ENCODE results near the gene EEA1.
"Not testable (repeated sequence)": the region's sequence is repeated elsewhere in the genome, so short reads cannot be mapped to it uniquely, and the experiment has no call there.

Gene EEA1

DNA sequence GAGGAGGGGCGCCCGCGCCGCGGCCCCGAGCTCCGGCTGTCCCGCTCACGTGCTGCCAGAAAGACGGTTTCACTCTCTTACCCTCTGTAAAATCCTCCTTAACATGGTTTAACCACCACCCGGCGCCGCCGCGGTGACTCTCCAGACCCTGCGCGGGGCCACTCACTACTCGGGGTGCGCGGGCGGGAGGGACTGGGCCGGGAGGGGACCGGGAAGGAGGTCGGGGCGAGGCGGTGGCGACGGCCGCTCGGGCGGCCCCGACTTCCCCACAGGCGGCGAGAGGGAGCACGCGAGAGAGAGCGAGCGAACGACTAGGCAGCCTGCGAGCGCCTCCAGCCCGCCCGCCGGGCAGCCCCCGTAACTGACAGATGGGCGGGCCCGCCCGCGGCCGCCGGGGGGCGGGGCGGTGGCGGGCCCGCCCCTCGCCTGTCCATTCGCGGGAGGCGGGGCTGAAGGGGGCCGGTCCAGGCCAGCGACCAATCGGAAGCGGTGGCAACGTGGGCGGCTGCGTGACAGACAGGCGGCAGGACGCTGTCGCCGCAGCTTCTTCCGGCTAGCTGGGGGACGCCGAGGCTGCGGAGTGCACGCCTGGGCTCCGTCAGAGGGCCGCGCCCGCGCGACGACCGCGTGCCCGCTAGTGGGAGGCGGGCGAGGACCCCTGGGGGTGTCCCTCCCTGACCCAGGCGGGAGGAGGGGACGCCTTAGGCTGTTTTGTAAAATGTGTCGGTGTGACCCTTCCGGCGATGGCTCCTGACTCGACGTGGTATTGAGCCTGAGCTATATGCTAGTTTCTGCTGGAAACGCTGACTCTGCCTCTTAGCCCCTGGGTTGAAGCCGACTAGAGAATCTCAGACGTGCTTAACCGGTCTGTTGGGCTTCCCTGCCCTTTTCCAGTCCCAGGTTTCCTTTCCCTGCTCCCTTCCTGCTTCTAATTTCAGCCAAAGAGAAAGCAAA lies at the start of gene EEA1:
Gene EEA1, minus strand, starts transcription at position 334 of the 954 bp plus-strand sequence. Its CDS starts 229 bp downstream, at position 105.
- peak; percentile 96 for DNase-seq (ENCODE audit: low read depth)

GRCh38 chr12:92978607-92979006 lies 49.5 kb upstream of the EEA1 start:
- DNase-seq (ENCODE audit: low read depth): no peak

GRCh38 chr12:92977326-92977725 lies 48.2 kb upstream of the EEA1 start:
- DNase-seq (ENCODE audit: low read depth): no peak

GRCh38 chr12:92974759-92975158 lies 45.7 kb upstream of the EEA1 start:
- DNase-seq (ENCODE audit: low read depth): no peak

DNA sequence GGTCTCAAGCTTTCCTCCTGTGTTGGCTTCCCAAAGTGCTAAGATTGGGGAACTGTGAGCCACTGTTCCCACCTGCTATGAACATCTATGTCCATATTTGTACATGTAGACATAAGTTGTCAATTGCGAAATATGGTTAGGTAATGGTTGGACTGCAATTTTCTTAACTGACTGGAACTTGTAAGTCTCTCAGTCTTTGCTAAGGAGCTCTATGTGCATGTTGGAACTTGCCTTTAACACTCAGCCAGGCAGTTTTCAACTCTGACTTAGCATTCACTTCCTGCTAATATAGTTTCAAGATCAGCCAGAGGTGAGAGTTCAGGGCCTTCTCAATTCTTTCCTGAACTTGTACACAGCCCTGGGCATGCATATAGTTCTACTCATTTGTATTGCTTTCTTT lies 44.5 kb upstream of the EEA1 start:
- no peak for DNase-seq (ENCODE audit: low read depth)

GRCh38 chr12:92971859-92972524 lies 42.9 kb upstream of the EEA1 start:
- DNase-seq (ENCODE audit: low read depth): no peak

GRCh38 chr12:92968176-92968813 lies 39.2 kb upstream of the EEA1 start:
- DNase-seq (ENCODE audit: low read depth): no peak

DNA sequence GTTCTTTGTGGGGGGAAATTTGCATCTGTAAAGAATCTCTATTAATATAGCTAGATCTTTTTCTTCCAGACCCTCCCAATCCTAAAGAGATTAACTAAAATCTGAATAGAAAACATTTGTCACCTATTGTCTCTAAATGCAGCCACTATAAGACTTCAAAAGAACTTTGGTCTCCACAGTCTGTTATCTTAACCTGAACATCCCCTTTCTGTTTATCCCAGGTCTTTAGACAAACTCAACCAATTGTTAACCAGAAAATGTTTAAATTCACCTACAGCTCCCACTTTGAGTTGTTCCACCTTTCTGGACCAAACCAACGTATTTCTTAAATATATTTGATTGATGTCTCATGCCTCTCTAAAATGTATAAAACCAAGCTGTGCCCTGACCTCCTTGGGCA lies 35.3 kb upstream of the EEA1 start:
- DNase-seq (ENCODE audit: low read depth): not testable (repeated sequence)

- no peak for DNase-seq (ENCODE audit: low read depth)
These were observed 32.9 kb upstream of the EEA1 start for GRCh38 chr12:92961949-92962348.

DNA sequence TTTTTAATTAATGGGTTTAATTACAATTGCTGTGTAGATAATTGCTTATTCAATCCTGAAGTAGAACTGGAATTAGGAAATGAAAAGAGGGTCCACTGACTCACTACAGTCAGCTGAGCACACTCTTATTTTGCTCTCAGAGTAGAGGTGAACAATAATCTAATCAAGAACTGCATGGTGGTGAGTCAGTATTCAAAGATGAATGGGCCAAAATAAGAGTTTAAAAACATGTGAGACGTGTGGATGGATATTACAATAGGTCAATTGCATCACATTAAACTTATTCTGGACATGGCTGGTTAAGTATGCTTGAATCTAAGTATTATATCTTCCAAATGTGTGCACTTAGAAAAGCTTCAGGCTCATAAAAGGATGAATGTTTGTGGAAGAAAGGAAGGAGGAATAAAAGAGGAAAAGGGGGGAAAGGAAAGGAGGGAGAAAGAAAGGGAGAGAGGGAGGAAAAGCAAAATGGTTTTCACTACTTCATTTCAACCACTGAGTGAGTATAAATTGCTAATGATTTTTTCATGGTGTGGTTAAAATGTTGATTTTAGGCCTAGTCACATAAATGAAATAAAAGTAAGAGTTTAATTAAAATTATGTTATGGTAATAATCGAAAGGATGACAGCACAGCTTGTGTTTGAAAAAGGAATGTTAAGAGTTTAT lies 27.0 kb upstream of the EEA1 start:
- DNase-seq (ENCODE audit: low read depth): no peak

GRCh38 chr12:92953747-92954146 lies 24.7 kb upstream of the EEA1 start:
- no peak for DNase-seq (ENCODE audit: low read depth)

DNA sequence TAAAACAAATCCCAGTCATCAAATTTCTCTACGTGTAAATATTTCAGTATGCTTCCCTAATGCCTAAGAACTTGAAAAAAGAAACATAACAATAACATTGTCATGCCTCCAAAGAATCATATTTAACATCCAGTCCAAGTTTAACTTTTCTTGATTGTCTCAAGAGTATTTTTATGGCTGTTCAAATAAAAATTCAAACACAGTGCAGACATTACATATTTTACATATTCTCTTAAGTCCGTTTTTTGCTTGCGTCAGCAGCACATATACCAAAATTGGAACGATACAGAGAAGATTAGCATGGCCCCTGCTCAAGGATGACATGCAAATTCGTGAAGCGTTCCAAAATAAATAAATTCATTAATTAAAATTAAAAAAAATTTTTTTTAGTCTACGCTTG lies 23.3 kb upstream of the EEA1 start:
- DNase-seq (ENCODE audit: low read depth): no peak

GRCh38 chr12:92951006-92951405 lies 21.9 kb upstream of the EEA1 start:
- DNase-seq (ENCODE audit: low read depth): no peak

- no peak for DNase-seq (ENCODE audit: low read depth)
These were observed 20.9 kb upstream of the EEA1 start for GRCh38 chr12:92950011-92950410.

GRCh38 chr12:92949466-92949865 lies 20.4 kb upstream of the EEA1 start:
- no peak for DNase-seq (ENCODE audit: low read depth)

DNA sequence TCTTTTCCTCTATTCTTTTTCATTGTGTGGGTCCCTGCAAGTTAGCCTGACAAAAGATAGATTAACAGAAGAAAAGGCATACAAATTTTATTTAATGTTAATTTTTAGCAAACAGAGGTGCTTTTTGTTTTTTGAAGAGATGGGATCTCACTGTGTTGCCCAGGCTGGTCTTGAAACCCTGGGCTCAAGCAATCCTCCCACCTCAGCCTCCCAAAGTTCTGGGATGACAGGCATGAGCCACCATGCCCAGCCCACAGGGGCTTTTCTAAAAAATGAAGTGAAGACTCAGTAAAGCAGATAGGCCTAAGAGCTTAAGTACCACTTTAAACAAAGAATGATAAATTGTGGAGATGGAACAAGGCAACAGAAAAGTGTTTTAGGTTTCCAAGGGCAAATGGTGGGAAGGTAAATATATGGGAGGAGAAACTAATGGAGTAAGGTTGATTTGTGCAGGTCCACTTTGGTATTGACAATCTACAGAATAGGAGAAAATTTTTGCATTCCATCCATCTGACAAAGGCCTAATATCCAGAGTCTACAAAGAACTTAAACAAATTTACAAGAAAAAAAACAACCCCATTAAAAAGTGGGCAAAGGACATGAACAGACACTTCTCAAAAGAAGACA lies 18.6 kb upstream of the EEA1 start:
- no peak for DNase-seq (ENCODE audit: low read depth)

GRCh38 chr12:92945659-92946220 lies 16.6 kb upstream of the EEA1 start:
- no peak for DNase-seq (ENCODE audit: low read depth)

DNA sequence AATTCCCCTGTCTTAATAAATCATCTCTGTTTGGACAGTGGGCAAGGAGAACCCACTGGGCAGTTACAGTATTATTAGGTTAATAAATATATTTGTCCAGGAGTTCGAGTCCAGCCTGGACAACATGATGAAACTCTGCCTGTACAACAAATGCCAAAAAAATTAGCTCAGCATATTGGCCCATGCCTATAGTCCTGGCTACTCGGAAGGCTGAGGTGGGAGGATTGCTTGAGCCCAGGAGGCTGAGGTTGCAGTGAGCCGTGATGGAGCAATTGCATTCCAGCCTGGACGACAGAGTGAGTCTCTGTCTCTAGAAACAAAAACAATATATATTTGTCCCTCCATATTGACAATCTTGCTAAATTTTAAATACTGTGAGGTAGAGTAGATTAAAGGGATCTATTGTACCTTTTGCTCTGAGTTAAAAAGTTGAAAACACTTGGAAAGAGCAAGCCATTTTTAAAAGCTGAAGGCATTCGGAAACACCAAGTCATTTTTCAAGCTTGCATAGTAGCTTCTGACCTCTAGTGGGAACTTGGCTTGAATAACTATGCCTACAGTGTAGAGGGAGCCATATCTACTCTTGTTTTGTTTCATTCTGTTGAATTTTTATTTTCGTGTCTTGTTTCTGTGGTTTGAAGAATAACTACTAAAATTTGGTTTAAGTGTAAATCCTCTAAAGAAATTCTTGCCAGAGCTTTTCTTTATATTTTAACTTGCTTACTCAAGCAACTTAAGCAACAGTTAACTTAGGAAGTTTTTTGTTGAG lies 14.6 kb upstream of the EEA1 start:
- DNase-seq (ENCODE audit: low read depth): no peak

DNA sequence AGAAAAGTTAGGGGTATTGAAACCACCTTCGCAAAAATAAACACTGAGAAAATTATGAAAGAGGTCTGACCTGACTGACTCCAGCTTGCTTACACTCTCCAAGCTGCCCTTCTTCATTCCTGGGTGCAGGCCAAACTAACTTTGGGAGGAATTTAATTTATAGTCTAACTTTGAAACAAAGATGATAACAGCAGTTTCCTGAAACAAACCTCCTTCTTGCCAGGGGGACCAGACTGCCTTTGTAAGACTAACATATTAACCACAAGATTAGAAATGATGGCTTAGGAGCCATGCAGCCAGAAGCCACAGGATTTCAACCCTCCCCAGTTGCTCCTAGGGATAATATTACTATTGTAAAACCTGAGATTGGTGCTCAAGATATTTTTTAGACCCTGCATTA lies 13.8 kb upstream of the EEA1 start:
- no peak for DNase-seq (ENCODE audit: low read depth)

GRCh38 chr12:92939116-92939515 lies 10.0 kb upstream of the EEA1 start:
- no peak for DNase-seq (ENCODE audit: low read depth)

GRCh38 chr12:92938638-92939037 lies 9.5 kb upstream of the EEA1 start:
- DNase-seq (ENCODE audit: low read depth): no peak
